Left colon (tissue), 2 donors: ENCODE results near the gene LDLRAD4. TPM values are rescaled to one million over a fixed set of nuclear protein-coding genes. Genes with fewer than 3 reads are reported as not detected.
"Not testable (repeated sequence)": the region's sequence is repeated elsewhere in the genome, so short reads cannot be mapped to it uniquely, and the experiment has no call there.

Experiments used
- ATAC-seq: fragments of 200-7000 bp; cut with Tn5 transposase; one replicate; pipeline ENCODE4 v1.9.1; 2020; ENCODE audit warnings: mild to moderate bottlenecking, moderate library complexity
- DNase-seq, 2 donors: peaks; one replicate each; pipeline ENCODE4 v3.0.0-alpha.2; 2020
- intact Hi-C, 2 donors: fragments of 100-400 bp; cut with DNase I in 1 of 2; cut with micrococcal nuclease in 1 of 2; formaldehyde crosslinking; loops; one replicate each; pipeline versions ENCODE4 v1.11.2 to v1.14.0; 2022; cut with DNase I, micrococcal nuclease
- microRNA-seq, 2 donors: library from miRNA; unstranded; fragments of <30 nt; microRNA quantifications; one replicate each; pipeline versions ENCODE4 v1.1.0 to v1.2.0, GENCODE V29; 2020
- total RNA-seq, 2 donors: library from RNA; stranded (reverse); fragmentation: NEBNext Ultra II Directional; extraction: Animal tissue kit (Norgen Biotek cat#: 25700); gene quantifications; one replicate each; pipeline ENCODE4 v1.2.1, GENCODE V29; 2021
- donor health status: DM: no; HTN: no; CAD: no.
- donor health status: DM: yes; HTN: yes; CAD: no.

Gene LDLRAD4
- total RNA-seq, 2 donors from 2014 or later, result 33.6 to 49.0 TPM

GRCh38 chr18:13672657-13673056, 454.1 kb downstream of the LDLRAD4 start:
- DNase-seq (no peak), ATAC-seq (no peak)
- intact Hi-C loops, result no loop called here

GRCh38 chr18:13676471-13676870, 457.9 kb downstream of the LDLRAD4 start:
- intact Hi-C loops, result no loop called here
- DNase-seq, result no peak
- peak; percentile 56 for ATAC-seq

GRCh38 chr18:13677350-13677749, 458.8 kb downstream of the LDLRAD4 start:
- DNase-seq, ATAC-seq, intact Hi-C loops: not testable (repeated sequence)

- ATAC-seq (peak; percentile 59), DNase-seq (peak in 1 of 2 donors; percentile 24)
- intact Hi-C loops, result no loop called here
Measured at GRCh38 chr18:13680612-13681011, 462.1 kb downstream of the LDLRAD4 start.

- ATAC-seq (no peak), DNase-seq (no peak)
- intact Hi-C loops, result no loop called here
Measured at GRCh38 chr18:13681701-13682100, 463.1 kb downstream of the LDLRAD4 start.

GRCh38 chr18:13684546-13684945, 466.0 kb downstream of the LDLRAD4 start:
- intact Hi-C loops, result no loop called here
- no peak for DNase-seq

GRCh38 chr18:13688191-13689136, 469.9 kb downstream of the LDLRAD4 start:
- intact Hi-C loops, result no loop called here
- ATAC-seq, result no peak
- no peak for DNase-seq

More at GRCh38 chr18:13684546-13684945, 466.0 kb downstream of the LDLRAD4 start:
- no peak for ATAC-seq

- intact Hi-C loops, ATAC-seq, DNase-seq: not testable (repeated sequence)
Measured at GRCh38 chr18:13690060-13690459, 471.5 kb downstream of the LDLRAD4 start.

GRCh38 chr18:13695337-13695736, 476.8 kb downstream of the LDLRAD4 start:
- ATAC-seq, intact Hi-C loops, DNase-seq: not testable (repeated sequence)

- ATAC-seq, result no peak
- no peak for DNase-seq
- intact Hi-C loops, result no loop called here
Measured at GRCh38 chr18:13696961-13697360, 478.4 kb downstream of the LDLRAD4 start.

- DNase-seq (no peak), ATAC-seq (no peak)
- intact Hi-C loops, result no loop called here
Measured at GRCh38 chr18:13700153-13700552, 481.6 kb downstream of the LDLRAD4 start.

Small RNA genes within 50 kb of the gene (microRNA-seq; reads per million reads assigned to microRNA genes)
- gene MIR4526, result 0 reads per million in 2 donors
- 0 reads per million in 2 donors for gene MIR5190

Other genes starting within 250 kb of the LDLRAD4 start
- gene CEP192, start 227.4 kb upstream of the LDLRAD4 start, total RNA-seq, result 10 to 100 TPM; 24.7 to 27.6 TPM